ENCODE data around the gene B9D1.

B9D1 gene

GRCh38 chr17:19317359-19318095 lies 45.0 kb downstream of the B9D1 start:
- peak; percentile 93 for DNase-seq

DNA sequence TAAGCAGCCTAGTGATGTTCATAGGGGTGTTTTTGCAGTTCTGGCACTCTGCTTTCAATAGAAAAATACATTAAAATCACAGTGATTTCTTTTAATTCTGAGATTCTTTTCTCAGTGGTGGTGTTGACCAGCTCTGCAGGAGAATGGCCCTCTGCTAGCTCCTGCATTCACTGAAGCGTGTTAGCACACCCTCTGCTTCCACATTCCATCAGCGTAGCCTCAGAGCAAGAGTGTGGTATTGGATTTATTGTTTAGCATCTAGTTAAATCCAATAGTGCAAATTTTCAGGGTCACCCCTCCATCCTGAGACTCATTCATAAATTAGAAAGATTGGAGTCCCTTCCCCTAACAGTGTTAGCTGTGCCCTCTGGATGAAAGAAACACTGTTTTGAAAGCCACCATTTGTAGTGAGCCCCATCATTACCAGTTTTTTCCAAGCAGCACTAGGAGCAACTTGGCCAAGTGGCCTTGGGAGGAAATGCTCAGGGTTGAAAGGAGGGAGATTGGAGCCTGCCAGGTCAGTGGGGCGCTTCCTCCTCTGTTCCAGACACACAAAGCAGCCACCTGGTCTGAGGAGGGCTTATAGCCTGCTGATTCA lies 45.7 kb downstream of the B9D1 start:
- peak; percentile 69 for DNase-seq

DNA sequence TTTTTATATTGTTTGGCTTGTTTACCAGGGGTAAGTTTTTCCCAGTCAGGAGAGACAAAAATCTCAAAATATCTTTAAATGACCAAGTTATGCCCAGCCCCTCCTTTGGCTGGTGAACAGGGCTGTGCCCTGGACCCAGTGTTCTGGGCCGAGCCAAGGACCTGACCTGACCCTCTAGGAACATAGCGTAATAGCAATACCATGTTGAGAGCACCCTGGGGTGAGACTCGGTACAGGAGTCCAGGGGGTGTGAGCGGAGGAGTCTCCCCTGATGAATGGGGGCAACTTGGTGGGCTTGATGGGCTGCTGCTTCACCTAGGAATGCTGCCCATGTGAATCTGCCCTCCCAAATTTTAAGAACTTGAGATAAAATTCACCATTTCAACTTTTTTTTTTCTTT lies 47.4 kb downstream of the B9D1 start:
- DNase-seq: no peak

- no peak for DNase-seq
Measured at GRCh38 chr17:19313746-19314651, 48.5 kb downstream of the B9D1 start.

- no peak for DNase-seq
Measured at GRCh38 chr17:19313066-19313745, 49.3 kb downstream of the B9D1 start.

DNA sequence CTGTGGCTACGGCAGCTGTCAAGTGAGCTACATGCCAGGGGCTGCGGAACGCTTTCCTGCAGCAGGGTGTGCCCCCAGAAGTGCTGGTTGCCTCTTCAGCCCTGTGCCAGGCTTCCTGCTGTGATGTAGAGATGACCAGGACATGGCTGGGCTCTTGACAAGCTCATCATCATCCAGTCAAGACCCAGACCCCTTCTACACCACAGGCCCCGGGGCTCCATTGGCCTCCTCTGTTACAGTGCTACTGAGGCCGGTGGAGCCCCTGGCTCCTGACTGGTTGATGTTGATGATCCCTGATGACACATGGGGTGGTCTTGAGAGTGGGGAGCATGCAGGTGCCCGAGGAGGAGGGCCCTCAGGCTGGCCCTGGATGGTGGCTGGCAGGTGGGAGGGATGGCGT lies 50.1 kb downstream of the B9D1 start:
- no peak for DNase-seq

GRCh38 chr17:19311421-19312215 lies 50.9 kb downstream of the B9D1 start:
- no peak for DNase-seq

DNA sequence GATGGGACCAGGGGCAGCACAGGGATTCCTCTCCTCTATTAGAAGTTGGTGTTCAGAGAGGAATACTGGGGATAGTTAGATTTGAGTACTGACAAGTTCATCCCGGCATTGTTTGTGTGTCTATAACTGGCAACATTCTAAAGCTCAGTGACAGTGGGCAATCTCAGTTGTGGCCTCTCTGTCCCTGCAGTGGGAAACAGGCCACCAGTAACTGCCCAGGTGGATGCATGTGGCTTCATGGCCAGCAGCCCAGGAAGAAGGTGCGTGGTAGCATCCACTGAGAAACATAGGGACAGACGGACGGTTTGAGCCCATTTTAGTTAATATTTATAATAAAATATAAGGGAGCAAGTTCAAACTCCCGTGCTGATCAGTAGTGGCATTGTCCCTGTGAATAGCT lies 51.5 kb downstream of the B9D1 start:
- DNase-seq: no peak

- DNase-seq: no peak
Measured at GRCh38 chr17:19310151-19310550, 52.4 kb downstream of the B9D1 start.

DNA sequence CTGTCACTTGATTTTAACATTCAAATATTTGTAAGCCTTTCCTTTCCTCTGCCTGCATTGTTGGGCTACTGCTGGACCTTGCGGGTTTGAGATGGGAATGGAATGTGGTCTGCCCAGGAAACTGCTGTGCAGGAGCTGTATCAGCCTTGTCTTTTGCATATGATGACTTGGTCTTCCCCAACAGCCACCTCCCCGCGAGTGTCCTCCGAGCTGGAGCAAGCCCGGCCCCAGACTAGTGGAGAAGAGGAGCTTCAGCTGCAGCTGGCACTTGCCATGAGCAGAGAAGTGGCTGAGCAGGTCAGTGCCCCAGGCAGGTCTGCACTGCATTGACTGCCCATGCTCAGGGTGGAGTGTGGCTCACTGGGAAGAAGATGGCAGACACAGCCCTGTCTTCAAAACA lies 52.8 kb downstream of the B9D1 start:
- no peak for DNase-seq

- DNase-seq: no peak
Measured at GRCh38 chr17:19308398-19308797, 54.1 kb downstream of the B9D1 start.

- no peak for DNase-seq
Measured at GRCh38 chr17:19307521-19307920, 55.0 kb downstream of the B9D1 start.

DNA sequence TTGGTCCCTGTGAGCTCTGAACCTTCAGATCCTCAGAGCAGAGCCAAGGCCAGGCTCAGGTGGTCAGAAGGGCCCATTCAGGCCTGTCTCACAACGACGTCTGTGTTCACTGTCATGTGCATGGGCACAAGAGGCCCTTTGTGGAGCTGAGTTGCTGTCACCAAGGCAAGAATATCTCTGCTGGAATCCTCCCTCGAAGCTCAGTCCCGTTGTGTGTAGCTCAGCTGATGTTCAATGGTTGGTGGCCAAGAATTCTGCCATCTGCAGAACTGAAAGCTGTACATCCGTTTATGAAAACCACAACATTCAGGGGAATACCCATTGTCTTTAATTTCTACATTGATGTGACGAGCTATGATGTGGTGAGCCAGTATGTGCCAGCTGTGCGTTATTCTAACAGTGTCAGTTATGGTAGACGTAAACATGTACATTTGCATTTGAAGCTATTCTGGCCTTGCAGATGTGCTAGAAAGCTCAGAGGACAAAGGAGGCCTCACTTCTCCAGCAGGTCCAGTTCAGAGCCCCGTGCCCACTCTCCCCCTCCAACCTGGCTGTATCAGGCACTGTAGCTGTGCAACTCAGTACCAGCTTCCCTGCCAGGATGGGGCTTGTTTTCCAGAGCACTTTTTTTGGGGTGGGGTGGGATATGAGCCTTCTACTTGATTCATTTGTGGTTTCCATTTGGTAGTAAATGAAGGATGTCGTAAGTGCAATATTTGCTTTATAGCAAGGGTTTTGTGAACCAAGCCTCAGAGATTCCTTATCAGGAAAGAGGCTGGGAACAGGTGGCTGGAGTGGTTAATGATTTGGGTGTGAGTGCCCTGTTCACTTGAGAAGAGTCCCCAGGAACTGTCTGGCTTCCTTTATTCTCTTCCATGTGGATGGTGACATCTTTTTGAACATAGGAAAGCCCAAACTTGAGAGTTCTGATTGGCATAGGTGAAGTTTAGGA lies 56.1 kb downstream of the B9D1 start:
- DNase-seq: no peak

GRCh38 chr17:19305761-19306159 lies 56.8 kb downstream of the B9D1 start:
- no peak for DNase-seq

DNA sequence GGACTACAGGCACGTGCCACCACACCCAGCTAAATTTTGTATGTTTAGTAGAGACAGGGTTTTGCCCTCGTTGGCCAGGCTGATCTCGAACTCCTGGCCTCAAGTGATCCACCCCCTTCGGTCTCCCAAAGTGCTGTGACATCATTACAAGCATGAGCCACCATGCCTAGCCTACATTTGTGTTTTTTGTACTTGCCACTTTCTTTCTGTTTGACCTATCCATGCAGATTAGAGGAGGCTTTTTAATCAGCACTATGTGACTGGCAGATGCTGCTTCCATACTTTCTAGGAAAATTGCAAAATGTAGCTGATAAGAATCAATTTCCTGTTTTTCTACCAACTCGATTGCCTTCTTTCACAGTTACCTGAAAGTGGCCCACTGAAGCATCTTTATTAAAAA lies 57.3 kb downstream of the B9D1 start:
- no peak for DNase-seq

DNA sequence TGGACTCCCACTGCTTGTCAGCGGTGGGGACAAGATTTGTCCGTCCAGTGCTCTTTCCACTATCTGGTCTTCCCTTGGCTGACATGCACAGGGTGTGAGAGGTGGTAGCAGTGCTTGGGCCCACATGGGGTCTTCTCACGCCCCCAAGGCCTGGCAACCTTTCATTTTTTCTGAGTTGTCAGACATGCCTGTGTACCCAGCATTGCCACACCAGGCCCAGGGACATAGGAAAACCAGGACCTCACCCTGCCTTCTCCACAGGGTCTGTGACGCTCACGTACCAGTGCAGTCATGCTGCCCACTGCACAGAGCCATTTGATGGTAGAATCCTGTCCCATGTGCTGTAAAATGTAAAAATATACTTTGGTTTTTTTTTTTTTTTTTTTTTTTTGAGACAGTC lies 57.8 kb downstream of the B9D1 start:
- DNase-seq: no peak

GRCh38 chr17:19304209-19304608 lies 58.3 kb downstream of the B9D1 start:
- DNase-seq: no peak

- no peak for DNase-seq
Measured at GRCh38 chr17:19303367-19303776, 59.2 kb downstream of the B9D1 start.

DNA sequence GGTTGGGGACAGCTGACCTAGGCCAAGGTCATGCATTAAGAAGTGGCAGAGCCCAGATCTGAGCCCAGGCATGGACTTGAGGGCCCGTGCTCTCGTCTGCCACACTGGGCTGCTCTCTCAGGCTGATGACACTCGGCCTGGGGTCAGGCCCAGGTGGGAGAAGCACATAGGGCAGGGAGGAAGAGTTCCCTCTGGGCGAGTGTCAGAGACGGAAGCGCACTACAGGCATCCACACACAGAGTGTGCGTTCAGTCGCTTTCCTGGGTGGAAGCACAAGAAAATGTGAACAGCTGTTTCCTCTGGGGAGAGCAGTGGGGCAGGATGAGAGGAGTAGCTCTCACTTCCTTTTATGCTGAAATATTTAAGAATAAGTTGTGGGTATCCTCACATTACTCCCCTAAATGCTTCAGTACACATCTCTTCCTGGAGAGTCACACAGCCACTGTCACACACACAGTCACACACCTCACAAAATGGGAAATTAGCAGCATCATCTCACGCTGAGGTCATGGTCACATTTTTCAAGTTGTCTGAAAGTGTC lies 59.7 kb downstream of the B9D1 start:
- DNase-seq: no peak

DNA sequence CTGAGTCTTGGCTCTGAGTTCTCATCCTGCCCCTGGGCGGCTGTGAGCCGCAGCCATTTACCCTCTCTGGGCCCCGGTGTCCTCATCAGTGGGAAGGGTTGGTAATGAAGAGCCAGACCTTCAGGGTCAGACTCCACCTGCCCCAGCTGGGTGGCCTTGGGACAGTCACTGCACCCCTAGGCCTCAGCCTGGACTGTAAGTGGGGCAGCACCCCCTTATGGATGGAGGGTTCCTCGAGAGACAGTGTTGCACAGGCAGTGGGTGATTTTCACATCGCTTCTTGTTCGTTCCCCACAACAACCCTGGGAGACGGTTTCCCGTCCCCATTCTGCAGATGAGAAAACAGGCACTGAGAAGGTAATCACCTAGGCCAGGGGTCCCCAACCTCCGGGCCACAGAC lies 60.5 kb downstream of the B9D1 start:
- no peak for DNase-seq

All from eye (tissue), 1 donor.